Common myeloid progenitor, CD34-positive (primary cell): ENCODE results near the gene LRP1B.

Experiments
- CTCF ChIA-PET: fragments of 350-600 bp; sonication (Branson Sonifier 250); formaldehyde crosslinking; loops from one replicate; lab custom pipeline; 2021; ENCODE audit warnings: antibody characterized with exemption; lab: Charles Lee
- POLR2A ChIA-PET: fragments of 350-600 bp; sonication (Branson Sonifier 250); formaldehyde crosslinking; loops from one replicate; lab custom pipeline; 2021; ENCODE audit warnings: antibody characterized with exemption; lab: Charles Lee
- DNase-seq, 3 donors: peaks; one replicate each; pipeline versions ENCODE4 v3.0.0 to v3.0.0-alpha.2; 2013
- H3K27ac ChIP-seq, 2 experiments: 1 replicate in 1 of 2; 2 replicates in 1 of 2; pipeline ENCODE4 v1.7.0; 2013; ENCODE audit warnings: inconsistent platforms in 2 of 2, low read length in 2 of 2, mild to moderate bottlenecking in 2 of 2, low read depth in 1 of 2, moderate library complexity in 1 of 2; ENCODE audit not compliant: severe bottlenecking in 2 of 2, insufficient read depth in 1 of 2, poor library complexity in 1 of 2
- H3K27me3 ChIP-seq, 5 experiments: replicated peaks in 2 of 5; 1 replicate in 3 of 5; 2 replicates in 2 of 5; pipeline versions ENCODE4 v1.6.1 to v1.7.0; 2013; ENCODE audit warnings: low read length in 4 of 5, mild to moderate bottlenecking in 2 of 5, moderate library complexity in 2 of 5, inconsistent platforms in 1 of 5; ENCODE audit not compliant: insufficient read depth in 5 of 5, control insufficient read depth in 4 of 5
- H3K36me3 ChIP-seq, 4 experiments: 1 replicate in 2 of 4; 2 replicates in 2 of 4; pipeline versions ENCODE4 v1.6.1 to v1.7.0; 2013; ENCODE audit warnings: low read length in 3 of 4, control low read depth in 1 of 4, mild to moderate bottlenecking in 1 of 4; ENCODE audit not compliant: control insufficient read depth in 4 of 4, insufficient read depth in 4 of 4
- H3K4me1 ChIP-seq, 4 experiments: 1 replicate in 3 of 4; 2 replicates in 1 of 4; pipeline versions ENCODE4 v1.6.1 to v1.7.1; 2013; ENCODE audit warnings: low read length in 3 of 4, mild to moderate bottlenecking in 3 of 4, control low read depth in 1 of 4, inconsistent platforms in 1 of 4, moderate library complexity in 1 of 4; ENCODE audit not compliant: control insufficient read depth in 4 of 4, insufficient read depth in 4 of 4; ENCODE audit errors: control extremely low read depth in 1 of 4
- H3K4me3 ChIP-seq, 7 experiments: 1 replicate in 4 of 7; 2 replicates in 3 of 7; pipeline versions ENCODE4 v1.5.1 to v1.7.0; 2013; ENCODE audit warnings: mild to moderate bottlenecking in 7 of 7, low read length in 6 of 7, moderate library complexity in 6 of 7, inconsistent platforms in 2 of 7, low read depth in 2 of 7, control low read depth in 1 of 7; ENCODE audit not compliant: insufficient read depth in 4 of 7, control insufficient read depth in 1 of 7; ENCODE audit errors: extremely low read depth in 1 of 7
- H3K9me3 ChIP-seq, 5 experiments: 1 replicate in 4 of 5; 2 replicates in 1 of 5; pipeline versions ENCODE4 v1.6.1 to v1.7.1; 2013; ENCODE audit warnings: low read length in 4 of 5, mild to moderate bottlenecking in 2 of 5, inconsistent platforms in 1 of 5, low read depth in 1 of 5, moderate library complexity in 1 of 5; ENCODE audit not compliant: control insufficient read depth in 4 of 5, insufficient read depth in 2 of 5; ENCODE audit errors: control extremely low read depth in 1 of 5
- WGBS: methylation state at CpG from one replicate; pipeline ENCODE4 v1.1.5; 2013; ENCODE audit not compliant: insufficient coverage; 5-methylcytosine and 5-hydroxymethylcytosine counted together

The LRP1B gene

GRCh38 chr2:140362361-140362760, 1768.5 kb downstream of the LRP1B start:
- no peaks in the 10 kb centered on the region for H3K36me3 ChIP-seq
- ChIA-PET CTCF (no interaction called here), POLR2A (no interaction called here)
- no peak for DNase-seq
- 100% methylated on average over 1 of the region's 1 CpG for WGBS
- no peaks in the 10 kb centered on the region for H3K4me1 ChIP-seq
- H3K9me3 ChIP-seq = no peaks in the 10 kb centered on the region
- no peak overlapping the region for H3K4me3 ChIP-seq
- no peaks in the 10 kb centered on the region for H3K27me3 ChIP-seq
- no peak overlapping the region for H3K27ac ChIP-seq

GRCh38 chr2:140359056-140359771, 1771.6 kb downstream of the LRP1B start:
- no peaks in the 10 kb centered on the region for H3K36me3 ChIP-seq
- no peak for DNase-seq
- no peaks in the 10 kb centered on the region for H3K27me3 ChIP-seq
- no peak overlapping the region for H3K27ac ChIP-seq
- POLR2A ChIA-PET = no interaction called here
- WGBS = 100% methylated on average over 1 of the region's 2 CpGs
- no peaks in the 10 kb centered on the region for H3K9me3 ChIP-seq
- no peak overlapping the region for H3K4me3 ChIP-seq
- CTCF ChIA-PET = interaction anchor here (1.2 kb wide), 1 partner anchor 18 kb away, joined by 3 read pairs; no protein-coding TSS in a partner anchor
- no peaks in the 10 kb centered on the region for H3K4me1 ChIP-seq

- Histone ChIP-seq H3K9me3 (no peaks in the 10 kb centered on the region), H3K4me1 (no peaks in the 10 kb centered on the region), H3K27me3 (no peaks in the 10 kb centered on the region), H3K4me3 (no peak overlapping the region), H3K36me3 (no peaks in the 10 kb centered on the region), H3K27ac (no peak overlapping the region)
- ChIA-PET CTCF (no interaction called here), POLR2A (no interaction called here)
- DNase-seq = no peak
- no CpG with 5 or more reads among the region's 1 CpG for WGBS
Measured at GRCh38 chr2:140356697-140357096, 1774.1 kb downstream of the LRP1B start.

- no peak overlapping the region for H3K4me3 ChIP-seq
- no peaks in the 10 kb centered on the region for H3K9me3 ChIP-seq
- H3K27me3 ChIP-seq = no peaks in the 10 kb centered on the region
- CTCF ChIA-PET = no interaction called here
- H3K36me3 ChIP-seq = no peaks in the 10 kb centered on the region
- H3K27ac ChIP-seq = no peak overlapping the region
- DNase-seq = no peak
- WGBS = no CpG with 5 or more reads among the region's 2 CpGs
- POLR2A ChIA-PET = no interaction called here
- H3K4me1 ChIP-seq = no peaks in the 10 kb centered on the region
Measured at GRCh38 chr2:140355511-140356090, 1775.2 kb downstream of the LRP1B start.

- Histone ChIP-seq H3K4me1 (no peaks in the 10 kb centered on the region), H3K36me3 (no peaks in the 10 kb centered on the region), H3K9me3 (no peaks in the 10 kb centered on the region), H3K4me3 (no peak overlapping the region), H3K27me3 (no peaks in the 10 kb centered on the region), H3K27ac (no peak overlapping the region)
- POLR2A ChIA-PET = no interaction called here
- no peak for DNase-seq
- CTCF ChIA-PET = no interaction called here
- 80% methylated on average over 2 of the region's 2 CpGs for WGBS
Measured at GRCh38 chr2:140354544-140354943, 1776.3 kb downstream of the LRP1B start.

DNA sequence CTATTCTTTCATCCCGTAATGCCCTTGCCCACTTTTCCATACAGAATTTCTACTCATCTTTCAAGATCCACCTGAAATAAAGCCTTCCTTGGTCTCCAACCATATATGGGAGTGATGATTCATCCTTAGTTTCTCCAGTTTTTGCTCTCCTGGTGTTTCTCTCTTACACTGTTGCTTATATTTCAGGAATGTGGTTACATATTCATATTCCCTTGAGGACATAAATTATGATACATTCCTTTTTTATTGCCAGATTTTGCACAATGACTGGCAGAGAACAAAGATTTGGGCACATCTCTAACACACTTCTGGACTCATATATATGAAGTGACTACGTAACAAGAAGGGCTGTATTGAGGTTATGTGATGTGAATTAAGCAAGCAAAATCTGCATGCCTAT, 1777.3 kb downstream of the LRP1B start:
- 0% methylated on average over 1 of the region's 2 CpGs for WGBS
- DNase-seq = no peak
- H3K36me3 ChIP-seq = no peaks in the 10 kb centered on the region
- POLR2A ChIA-PET = no interaction called here
- no peak overlapping the region for H3K27ac ChIP-seq
- H3K27me3 ChIP-seq = no peaks in the 10 kb centered on the region
- H3K4me1 ChIP-seq = no peaks in the 10 kb centered on the region
- H3K9me3 ChIP-seq = no peaks in the 10 kb centered on the region
- no peak overlapping the region for H3K4me3 ChIP-seq
- CTCF ChIA-PET = no interaction called here

DNA sequence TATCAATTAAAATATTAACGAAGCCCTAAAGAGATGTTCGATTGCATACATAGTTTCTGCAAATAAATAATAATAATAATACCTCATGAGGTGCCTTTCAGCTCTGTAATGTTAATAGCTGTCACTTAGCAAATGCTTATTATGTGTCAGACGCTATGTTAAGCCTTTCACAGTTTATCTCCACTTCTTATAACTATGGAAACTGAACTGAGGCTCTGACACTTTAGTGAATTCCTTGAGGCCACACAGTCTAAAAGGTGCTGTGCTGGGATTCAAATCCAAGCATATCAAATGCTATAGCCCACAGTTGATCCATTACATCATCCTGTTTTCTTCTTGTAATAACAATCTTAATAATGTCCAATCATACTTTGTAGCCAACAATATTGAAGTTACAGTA, 1779.1 kb downstream of the LRP1B start:
- no peak overlapping the region for H3K4me3 ChIP-seq
- H3K36me3 ChIP-seq = no peaks in the 10 kb centered on the region
- DNase-seq = no peak
- no peaks in the 10 kb centered on the region for H3K4me1 ChIP-seq
- WGBS = 88% methylated on average over 1 of the region's 3 CpGs
- no peak overlapping the region for H3K27ac ChIP-seq
- ChIA-PET CTCF (no interaction called here), POLR2A (no interaction called here)
- no peaks in the 10 kb centered on the region for H3K27me3 ChIP-seq
- H3K9me3 ChIP-seq = no peaks in the 10 kb centered on the region
